DOHH2 (cell line): Measurements from ENCODE around the gene PAX7.

Experiments
- H3F3A ChIP-seq: fragments of 200-600 bp; sonication (generic), shearing (Covaris generic); 2 replicates; pipeline ENCODE4 v1.6.0; 2016; ENCODE audit warnings: antibody characterized with exemption, mild to moderate bottlenecking; ENCODE audit not compliant: control insufficient read depth, insufficient read depth
- H3K27ac ChIP-seq: fragments of 200-600 bp; sonication (generic); 2 replicates; pipeline ENCODE4 v1.5.1; 2014; ENCODE audit warnings: low read depth, mild to moderate bottlenecking, low read length, moderate library complexity
- H3K27me3 ChIP-seq: fragments of 200-600 bp; sonication (generic); 2 replicates; pipeline ENCODE4 v1.6.1; 2014; ENCODE audit warnings: mild to moderate bottlenecking, low read length, mixed read lengths; ENCODE audit not compliant: control insufficient read depth
- H3K36me3 ChIP-seq: fragments of 200-600 bp; sonication (generic); 2 replicates; pipeline ENCODE4 v1.6.1; 2014; ENCODE audit warnings: mild to moderate bottlenecking, low read length, moderate library complexity, mixed read lengths; ENCODE audit not compliant: control insufficient read depth
- H3K4me1 ChIP-seq: fragments of 200-600 bp; sonication (generic); 2 replicates; pipeline ENCODE4 v1.6.1; 2014; ENCODE audit warnings: mild to moderate bottlenecking, low read length, mixed read lengths; ENCODE audit not compliant: control insufficient read depth
- H3K4me2 ChIP-seq: fragments of 200-600 bp; sonication (generic); 2 replicates; pipeline ENCODE4 v1.6.0; 2014; ENCODE audit warnings: mild to moderate bottlenecking, low read length, moderate library complexity
- H3K4me3 ChIP-seq: fragments of 200-600 bp; sonication (generic); 2 replicates; pipeline ENCODE4 v1.5.1; 2014; ENCODE audit warnings: mild to moderate bottlenecking, low read length, mixed read lengths
- H3K79me2 ChIP-seq: fragments of 200-600 bp; sonication (generic); 2 replicates; pipeline ENCODE4 v1.6.1; 2014; ENCODE audit warnings: mild to moderate bottlenecking, low read length, mixed read lengths; ENCODE audit not compliant: control insufficient read depth
- H3K9me2 ChIP-seq: fragments of 200-600 bp; sonication (generic); replicated peaks from 2 replicates; pipeline ENCODE4 v1.6.1; 2014; ENCODE audit warnings: mild to moderate bottlenecking, low read length, mixed read lengths; ENCODE audit not compliant: control insufficient read depth
- H3K9me3 ChIP-seq: fragments of 200-600 bp; sonication (generic); 2 replicates; pipeline ENCODE4 v1.6.1; 2014; ENCODE audit warnings: antibody characterized with exemption, low read length, mixed read lengths; ENCODE audit not compliant: control insufficient read depth, insufficient read depth
- H4K20me1 ChIP-seq: fragments of 200-600 bp; sonication (generic); 2 replicates; pipeline ENCODE4 v1.6.0; 2014; ENCODE audit warnings: low read depth, mild to moderate bottlenecking, antibody characterized with exemption, low read length, moderate library complexity; ENCODE audit not compliant: control insufficient read depth, insufficient read depth
- CTCF ChIP-seq: fragments of 200-600 bp; sonication (generic); IDR thresholded peaks from one replicate; pipeline ENCODE4 v1.5.1; 2014; ENCODE audit warnings: antibody characterized with exemption, mild to moderate bottlenecking, low read depth, low read length; ENCODE audit not compliant: poor library complexity, severe bottlenecking
- EZH2phosphoT487 ChIP-seq: fragments of 200-600 bp; sonication (generic); IDR thresholded peaks from 2 replicates; pipeline ENCODE4 v1.6.1; 2017; ENCODE audit warnings: borderline replicate concordance, mild to moderate bottlenecking, antibody characterized with exemption, low read length, moderate library complexity, mixed read lengths

The PAX7 gene

GRCh38 chr1:18668046-18668445 is 37.4 kb downstream of the PAX7 start:
- Histone ChIP-seq H4K20me1 (no peaks in the 10 kb centered on the region), H3K27me3 (no peaks in the 10 kb centered on the region), H3K4me1 (no peaks in the 10 kb centered on the region), H3K36me3 (no peaks in the 10 kb centered on the region), H3F3A (no peaks in the 10 kb centered on the region), H3K27ac (no peak overlapping the region), H3K9me2 (no peaks in the 10 kb centered on the region), H3K4me3 (no peak overlapping the region), H3K79me2 (no peaks in the 10 kb centered on the region), H3K9me3 (no peaks in the 10 kb centered on the region), H3K4me2 (no peak overlapping the region)
- TF ChIP-seq EZH2phosphoT487 = no peak
- TF ChIP-seq CTCF = no peak

- Histone ChIP-seq H3K9me3 (no peaks in the 10 kb centered on the region), H3K36me3 (no peaks in the 10 kb centered on the region), H3K4me1 (no peaks in the 10 kb centered on the region), H3K27ac (no peak overlapping the region), H4K20me1 (no peaks in the 10 kb centered on the region), H3K4me3 (no peak overlapping the region), H3F3A (no peaks in the 10 kb centered on the region), H3K27me3 (no peaks in the 10 kb centered on the region), H3K9me2 (no peaks in the 10 kb centered on the region), H3K79me2 (no peaks in the 10 kb centered on the region), H3K4me2 (no peak overlapping the region)
- TF ChIP-seq CTCF (no peak), EZH2phosphoT487 (no peak)
Measured at GRCh38 chr1:18668750-18669404, 38.2 kb downstream of the PAX7 start.

GRCh38 chr1:18670121-18670867 is 39.6 kb downstream of the PAX7 start:
- TF ChIP-seq CTCF = no peak
- TF ChIP-seq EZH2phosphoT487 = no peak
- H3K4me1 ChIP-seq = no peaks in the 10 kb centered on the region
- no peak overlapping the region for H3K4me2 ChIP-seq
- H4K20me1 ChIP-seq = no peaks in the 10 kb centered on the region
- no peaks in the 10 kb centered on the region for H3K79me2 ChIP-seq
- H3K4me3 ChIP-seq = no peak overlapping the region
- H3K9me3 ChIP-seq = no peaks in the 10 kb centered on the region
- H3K36me3 ChIP-seq = no peaks in the 10 kb centered on the region
- H3K9me2 ChIP-seq = no peaks in the 10 kb centered on the region
- H3F3A ChIP-seq = no peaks in the 10 kb centered on the region
- no peaks in the 10 kb centered on the region for H3K27me3 ChIP-seq
- no peak overlapping the region for H3K27ac ChIP-seq
